Calu3 (cell line): ENCODE results near the gene SIX5. TPM values are rescaled to one million over a fixed set of nuclear protein-coding genes. Genes with fewer than 3 reads are reported as not detected.
A peak's percentile ranks its signal among the peaks of the same experiment; 100 is the strongest.

Source experiments
- BruUV-seq: library from RNA; stranded (reverse); fragments of 400-500 nt; replicated peaks from 2 replicates; lab custom pipeline; 2021; lab: Mats Ljungman, UMichigan
- CTCF ChIA-PET: fragments of 300-600 bp; sonication (Branson Sonifier 250); formaldehyde crosslinking; loops from one replicate; lab custom pipeline; 2022; ENCODE audit warnings: antibody characterized with exemption; lab: Charles Lee
- DNase-seq: peaks from one replicate; pipeline ENCODE4 v3.0.0; 2022
- H3K27ac Mint-ChIP-seq: one replicate; pipeline ENCODE4 v1.8.0; 2022; ENCODE audit warnings: mixed read lengths; ENCODE audit not compliant: unreplicated experiment
- H3K27me3 Mint-ChIP-seq: one replicate; pipeline ENCODE4 v1.8.0; 2022; ENCODE audit warnings: mixed read lengths; ENCODE audit not compliant: unreplicated experiment
- H3K36me3 Mint-ChIP-seq: one replicate; pipeline ENCODE4 v1.8.0; 2022; ENCODE audit warnings: mild to moderate bottlenecking, moderate library complexity, mixed read lengths; ENCODE audit not compliant: insufficient read depth, unreplicated experiment
- H3K4me1 Mint-ChIP-seq: one replicate; pipeline ENCODE4 v1.8.0; 2022; ENCODE audit warnings: mild to moderate bottlenecking, low read depth, mixed read lengths; ENCODE audit not compliant: unreplicated experiment
- H3K4me3 Mint-ChIP-seq: one replicate; pipeline ENCODE4 v1.8.0; 2022; ENCODE audit warnings: mild to moderate bottlenecking, low read depth, moderate library complexity, mixed read lengths; ENCODE audit not compliant: unreplicated experiment
- H3K9me3 Mint-ChIP-seq: one replicate; pipeline ENCODE4 v1.8.0; 2022; ENCODE audit warnings: low read depth, mixed read lengths; ENCODE audit not compliant: unreplicated experiment
- intact Hi-C: fragments of 100-400 bp; cut with micrococcal nuclease; formaldehyde crosslinking; loops from one replicate; pipeline ENCODE4 v1.10.0; 2022; ENCODE audit not compliant: unreplicated experiment
- total RNA-seq: library from RNA; stranded (reverse); gene quantifications from 2 replicates; pipeline ENCODE4 v1.2.3, GENCODE V29; 2022
- TF ChIP-seq, protein P1 (sequence below): fragments of 200-600 bp; IDR thresholded peaks from one replicate; pipeline ENCODE4 v1.8.0; 2022; ENCODE audit warnings: antibody characterized with exemption; ENCODE audit not compliant: unreplicated experiment

SIX5 gene
- total RNA-seq, 1 experiment from 2014 or later: 15.0 TPM

DNA sequence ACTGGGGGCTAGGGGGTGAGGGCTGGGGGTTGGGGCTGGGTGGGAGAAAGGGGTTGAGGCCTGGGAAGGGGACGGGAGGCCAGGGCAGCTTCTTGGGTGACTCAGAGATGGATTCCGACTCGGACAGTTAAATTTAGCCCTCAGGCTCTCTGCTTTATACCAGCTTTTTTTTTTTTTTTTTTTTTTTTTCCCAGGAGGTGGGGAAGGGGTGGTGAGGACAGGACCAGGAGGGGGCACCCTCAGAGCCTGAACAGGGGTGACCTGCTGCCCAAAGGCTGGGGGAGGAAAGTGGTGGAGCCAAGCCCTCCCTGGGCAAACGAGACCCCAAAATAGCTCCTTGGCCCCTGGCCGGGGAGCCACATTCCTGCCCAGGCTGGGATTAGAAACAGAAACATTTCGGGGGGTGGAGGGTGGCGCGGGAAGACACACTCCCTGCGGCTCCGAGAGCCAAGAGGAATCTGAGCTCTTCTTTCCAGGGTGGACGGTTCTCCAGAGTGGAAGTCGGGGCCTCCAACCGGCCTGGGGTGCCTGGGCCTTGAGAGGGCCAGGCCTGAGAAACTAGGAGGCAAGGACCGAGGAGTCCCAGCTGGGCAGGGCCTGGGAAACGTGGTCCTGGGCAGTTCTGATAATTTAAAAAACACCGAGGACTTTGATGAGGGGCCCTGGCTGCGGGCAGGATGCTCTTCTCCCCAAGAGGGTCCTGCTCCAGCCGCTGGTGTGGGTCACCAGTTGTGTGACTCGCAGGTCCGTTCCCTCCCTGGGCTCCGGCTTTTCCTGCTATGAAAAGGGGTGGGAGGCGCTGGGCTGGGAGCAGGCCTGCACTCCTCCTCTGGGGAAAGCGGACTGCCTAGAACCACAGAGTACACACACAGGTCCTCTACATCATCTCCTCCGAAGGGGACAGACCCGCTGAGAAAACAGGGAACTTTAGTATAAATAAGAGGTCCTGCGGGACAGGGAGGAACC, 14.1 kb upstream of the SIX5 start:
- no peaks in the 10 kb centered on the region for H3K27me3 Mint-ChIP-seq
- H3K4me1 Mint-ChIP-seq: peaks cover 17% of the 10 kb centered on the region
- H3K4me3 Mint-ChIP-seq: no peak overlapping the region
- DNase-seq: no peak
- TF ChIP-seq, protein P1, sequence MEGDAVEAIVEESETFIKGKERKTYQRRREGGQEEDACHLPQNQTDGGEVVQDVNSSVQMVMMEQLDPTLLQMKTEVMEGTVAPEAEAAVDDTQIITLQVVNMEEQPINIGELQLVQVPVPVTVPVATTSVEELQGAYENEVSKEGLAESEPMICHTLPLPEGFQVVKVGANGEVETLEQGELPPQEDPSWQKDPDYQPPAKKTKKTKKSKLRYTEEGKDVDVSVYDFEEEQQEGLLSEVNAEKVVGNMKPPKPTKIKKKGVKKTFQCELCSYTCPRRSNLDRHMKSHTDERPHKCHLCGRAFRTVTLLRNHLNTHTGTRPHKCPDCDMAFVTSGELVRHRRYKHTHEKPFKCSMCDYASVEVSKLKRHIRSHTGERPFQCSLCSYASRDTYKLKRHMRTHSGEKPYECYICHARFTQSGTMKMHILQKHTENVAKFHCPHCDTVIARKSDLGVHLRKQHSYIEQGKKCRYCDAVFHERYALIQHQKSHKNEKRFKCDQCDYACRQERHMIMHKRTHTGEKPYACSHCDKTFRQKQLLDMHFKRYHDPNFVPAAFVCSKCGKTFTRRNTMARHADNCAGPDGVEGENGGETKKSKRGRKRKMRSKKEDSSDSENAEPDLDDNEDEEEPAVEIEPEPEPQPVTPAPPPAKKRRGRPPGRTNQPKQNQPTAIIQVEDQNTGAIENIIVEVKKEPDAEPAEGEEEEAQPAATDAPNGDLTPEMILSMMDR: no peak
- CTCF ChIA-PET: interaction anchor here (0.6 to 3.4 kb wide), 7 partner anchors 10 to 488 kb away, joined by 3 to 17 read pairs (median 7); partner anchors contain the start of gene SIX5
- H3K27ac Mint-ChIP-seq: peak overlapping the region; percentile 12
- no peaks in the 10 kb centered on the region for H3K9me3 Mint-ChIP-seq
- intact Hi-C loops: no loop called here
- H3K36me3 Mint-ChIP-seq: peaks cover 63% of the 10 kb centered on the region
- no TSS peak for BruUV-seq

DNA sequence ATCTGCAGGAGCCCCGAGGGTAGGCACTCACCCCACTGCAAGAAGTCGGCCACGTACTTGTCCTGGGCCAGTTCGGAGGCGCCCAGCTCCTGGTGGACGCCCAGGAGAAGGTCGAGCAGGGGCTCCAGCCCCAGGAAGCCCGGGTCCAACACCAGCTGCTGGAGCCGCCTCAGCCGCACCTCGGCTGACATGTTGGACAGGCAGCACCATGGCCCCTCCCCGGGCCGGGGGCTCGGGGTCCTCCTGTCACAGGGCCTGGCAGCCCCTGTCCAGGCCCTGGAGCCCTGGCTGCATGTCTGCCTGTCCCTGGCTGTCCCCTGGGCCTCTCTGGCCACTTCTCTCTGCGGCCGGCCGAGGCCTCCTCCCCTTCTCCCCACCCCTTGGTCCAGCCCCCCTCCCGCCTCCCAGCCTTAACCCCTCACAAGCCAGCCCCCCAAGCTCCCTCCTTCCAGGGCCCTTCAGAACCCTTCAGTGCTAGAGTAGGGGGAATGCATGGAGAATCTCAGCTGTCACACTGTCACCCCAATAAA, 13.2 kb upstream of the SIX5 start, which contains the start of gene DMPK:
TSS of gene DMPK (minus strand) at position 329 of the 530 bp plus-strand sequence. CDS start at position 191, 138 bp downstream.
- TF ChIP-seq, protein P1: no peak
- Mint-ChIP-seq H3K36me3 (peaks cover 65% of the 10 kb centered on the region), H3K4me3 (no peak within 1 kb of the TSS), H3K9me3 (no peaks in the 10 kb centered on the region), H3K4me1 (peaks cover 17% of the 10 kb centered on the region), H3K27me3 (no peaks in the 10 kb centered on the region), H3K27ac (no peak within 1 kb of the TSS)
- BruUV-seq: no TSS peak
- intact Hi-C loops: no loop called here
- DNase-seq: no peak
- CTCF ChIA-PET: interaction anchor here (0.6 to 3.4 kb wide), 7 partner anchors 10 to 489 kb away, joined by 3 to 17 read pairs (median 7); partner anchors contain the start of gene SIX5

DNA sequence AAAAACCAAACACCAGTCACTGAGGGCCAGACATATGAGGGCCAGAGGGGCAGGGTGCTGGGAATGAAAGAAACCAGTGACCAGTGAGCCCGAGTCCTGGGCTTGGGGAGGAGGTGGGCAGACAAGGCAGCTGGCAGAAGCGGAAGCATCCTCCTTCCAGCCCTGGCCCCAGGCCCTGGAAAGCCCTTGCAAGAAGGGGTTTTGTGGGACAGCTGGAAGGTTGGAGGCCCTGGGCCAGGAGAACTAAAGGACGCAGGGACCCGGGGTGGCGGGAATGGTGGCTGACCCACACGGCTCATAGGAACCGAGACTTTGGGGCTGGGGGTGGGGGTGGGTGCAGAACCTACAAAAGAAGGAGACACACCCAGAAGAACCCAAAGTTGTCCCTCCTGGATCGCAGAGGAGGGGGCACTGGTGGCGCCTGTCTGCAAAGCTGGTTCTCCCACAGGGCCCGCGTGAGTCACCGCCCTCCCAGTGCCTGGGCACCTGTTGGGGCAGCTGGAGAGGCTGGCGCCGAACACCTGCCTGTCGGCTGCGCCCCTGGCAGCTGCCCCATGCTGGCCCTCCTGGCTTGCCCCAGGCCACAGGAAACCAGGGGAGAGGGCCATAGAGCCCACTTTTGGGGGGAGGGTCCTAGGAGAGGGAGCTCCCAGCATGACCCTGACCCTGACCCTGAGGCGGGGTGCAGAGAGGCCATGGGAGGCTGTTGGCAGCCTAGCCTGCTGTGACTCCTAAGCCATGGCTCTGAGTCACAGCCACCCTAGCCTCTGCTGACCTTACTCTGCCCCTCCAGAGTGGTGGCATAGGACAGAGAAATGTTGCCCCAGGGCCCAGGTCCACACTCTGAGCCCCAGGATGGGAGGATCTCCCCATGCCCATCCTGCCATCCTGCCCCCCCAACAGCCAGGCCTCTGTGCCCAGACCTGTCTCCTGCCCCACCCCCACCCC, 12.4 kb upstream of the SIX5 start:
- peak; percentile 78 for DNase-seq
- Mint-ChIP-seq H3K4me3 (no peak overlapping the region), H3K27ac (peak overlapping the region; percentile 12), H3K36me3 (peaks cover 69% of the 10 kb centered on the region), H3K4me1 (peaks cover 17% of the 10 kb centered on the region), H3K9me3 (no peaks in the 10 kb centered on the region), H3K27me3 (no peaks in the 10 kb centered on the region)
- intact Hi-C loops: no loop called here
- TF ChIP-seq, protein P1: no peak
- no TSS peak for BruUV-seq
- CTCF ChIA-PET: interaction anchor here (0.6 to 3.4 kb wide), 4 partner anchors 9 to 225 kb away, joined by 3 to 17 read pairs (median 10); partner anchors contain the start of gene SIX5
